NCI-H1417 treated with DMSO at 0.1 percent for 48 hours (cell line): ENCODE results near the gene DESI2.
"Not testable (repeated sequence)": the region's sequence is repeated elsewhere in the genome, so short reads cannot be mapped to it uniquely, and the experiment has no call there.

Source experiments
- DNase-seq: peaks from one replicate; lab custom pipeline; 2025; lab: John Stamatoyannopoulos, UW

The DESI2 gene

DNA sequence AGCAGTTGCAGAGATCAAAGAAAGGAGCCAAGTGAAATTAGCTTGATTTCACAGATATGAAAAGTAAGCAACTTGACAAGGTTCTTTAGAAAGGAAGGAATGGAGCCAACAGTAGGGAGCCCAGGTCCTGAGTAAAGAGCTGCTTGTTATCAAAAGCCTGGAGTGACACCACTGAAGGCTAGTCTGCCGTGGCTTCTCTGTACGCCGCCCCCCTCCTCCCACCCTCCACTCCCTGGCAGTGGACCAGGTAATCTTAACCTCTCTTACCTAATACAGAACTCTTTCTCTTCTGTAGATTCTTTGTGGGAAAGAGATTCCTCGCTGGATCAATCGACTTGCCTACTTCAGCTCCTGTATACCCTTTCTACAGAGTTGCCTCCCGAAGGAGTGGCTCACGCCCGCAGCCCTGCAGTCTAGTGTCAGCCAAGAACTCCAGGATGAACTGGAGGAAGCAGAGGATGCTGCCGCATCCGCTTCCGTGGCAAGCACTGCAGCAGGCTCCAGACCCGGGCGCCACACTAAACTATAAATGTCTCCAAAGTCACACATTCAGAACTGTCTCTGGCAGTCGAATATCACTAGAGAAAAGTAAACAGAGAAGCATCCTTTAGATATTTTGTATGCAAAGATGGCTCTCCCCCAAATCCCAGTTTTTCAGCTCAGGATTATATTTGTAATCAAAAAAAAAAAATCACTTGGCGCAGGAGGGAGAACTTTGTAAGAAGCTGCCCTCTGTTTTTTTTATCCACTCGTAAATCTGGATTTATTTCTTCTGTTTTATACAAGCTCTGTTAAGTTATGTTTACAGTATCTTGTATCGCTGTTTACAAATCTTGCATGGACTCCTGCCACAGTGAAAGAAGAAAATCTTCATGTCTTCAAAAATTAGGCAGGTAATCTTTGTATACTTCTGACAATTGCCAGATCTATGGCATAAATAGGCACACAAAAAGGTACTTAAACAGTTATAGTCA is 52.6 kb downstream of the DESI2 start:
- DNase-seq, result no peak

- no peak for DNase-seq
Observed at GRCh38 chr1:244709076-244709475, 56.1 kb downstream of the DESI2 start.

- DNase-seq, result no peak
Observed at GRCh38 chr1:244709476-244710368, 56.8 kb downstream of the DESI2 start.

- no peak for DNase-seq
Observed at GRCh38 chr1:244710474-244711062, 57.6 kb downstream of the DESI2 start.

GRCh38 chr1:244712669-244713068 is 59.7 kb downstream of the DESI2 start:
- DNase-seq, result no peak

- DNase-seq, result no peak
Observed at GRCh38 chr1:244713332-244713731, 60.4 kb downstream of the DESI2 start.

- DNase-seq, result no peak
Observed at GRCh38 chr1:244727871-244728474, 75.0 kb downstream of the DESI2 start.

- DNase-seq, result no peak
Observed at GRCh38 chr1:244730153-244730933, 77.4 kb downstream of the DESI2 start.

DNA sequence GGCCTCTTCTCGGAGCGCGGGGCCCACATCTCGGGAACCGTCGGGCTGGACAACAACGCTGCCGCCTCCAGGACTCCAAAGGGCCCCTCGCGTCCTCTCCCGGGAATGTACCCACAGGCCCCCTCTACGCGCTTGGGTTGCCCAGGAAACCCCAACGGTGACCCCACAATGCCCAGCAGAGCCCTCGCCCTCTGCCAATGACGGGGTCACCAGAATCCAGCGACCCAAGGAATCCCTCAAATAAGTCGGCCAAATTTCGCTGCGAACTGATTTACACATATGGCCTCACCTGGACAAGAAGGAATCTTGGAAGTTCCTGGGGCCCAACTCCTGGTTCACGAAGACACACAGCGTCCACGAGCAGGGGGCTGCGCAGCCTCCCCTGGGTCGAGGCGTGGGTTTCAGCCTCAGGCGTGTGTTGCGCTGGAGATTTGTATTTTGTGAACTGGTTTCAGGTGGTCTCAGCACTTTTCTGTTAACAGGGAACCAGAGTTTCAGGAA is 78.1 kb downstream of the DESI2 start:
- no peak for DNase-seq

DNA sequence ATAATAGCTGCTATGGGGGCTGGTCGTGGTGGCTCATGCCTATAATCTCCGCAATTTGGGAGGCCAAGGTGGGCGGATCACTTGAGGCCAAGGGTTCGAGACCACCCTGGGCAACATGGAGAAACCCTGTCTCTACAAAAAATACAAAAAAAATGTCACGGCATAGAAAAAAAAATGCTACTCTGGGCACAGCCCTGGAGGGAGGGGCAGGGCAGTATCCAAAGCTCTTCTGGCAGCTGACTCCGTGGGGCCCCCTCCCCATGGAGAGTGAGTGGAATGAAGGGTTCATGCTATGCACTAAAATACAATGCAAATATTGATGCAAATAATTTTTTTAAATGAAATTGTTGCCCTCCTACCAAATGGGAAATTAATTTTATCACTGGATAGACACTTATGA is 78.7 kb downstream of the DESI2 start:
- DNase-seq, result no peak

GRCh38 chr1:244732851-244733450 is 80.0 kb downstream of the DESI2 start:
- no peak for DNase-seq

DNA sequence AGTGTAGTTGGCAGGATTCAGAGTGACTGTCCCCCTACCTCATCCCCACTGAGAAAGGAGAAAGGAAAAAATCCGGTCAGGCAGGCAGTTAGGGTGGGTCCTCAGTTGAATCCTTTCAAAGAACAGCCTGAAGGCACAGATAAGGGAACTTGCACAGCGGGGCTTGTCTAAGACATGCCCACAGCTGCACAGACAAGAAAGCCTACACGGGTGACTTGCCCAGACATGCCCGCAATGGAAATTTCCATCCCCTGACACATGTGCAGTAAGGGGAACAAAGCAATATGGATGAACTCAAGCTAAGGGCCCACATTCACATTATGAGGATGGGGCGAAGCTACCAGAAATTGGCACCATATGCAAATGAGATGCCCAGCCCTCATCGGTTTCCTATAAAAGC is 82.5 kb downstream of the DESI2 start:
- no peak for DNase-seq

GRCh38 chr1:244735876-244736561 is 83.1 kb downstream of the DESI2 start:
- no peak for DNase-seq

- DNase-seq, result not testable (repeated sequence)
Observed at GRCh38 chr1:244739140-244739539, 86.2 kb downstream of the DESI2 start.

GRCh38 chr1:244740027-244740617 is 87.2 kb downstream of the DESI2 start:
- DNase-seq, result not testable (repeated sequence)

DNA sequence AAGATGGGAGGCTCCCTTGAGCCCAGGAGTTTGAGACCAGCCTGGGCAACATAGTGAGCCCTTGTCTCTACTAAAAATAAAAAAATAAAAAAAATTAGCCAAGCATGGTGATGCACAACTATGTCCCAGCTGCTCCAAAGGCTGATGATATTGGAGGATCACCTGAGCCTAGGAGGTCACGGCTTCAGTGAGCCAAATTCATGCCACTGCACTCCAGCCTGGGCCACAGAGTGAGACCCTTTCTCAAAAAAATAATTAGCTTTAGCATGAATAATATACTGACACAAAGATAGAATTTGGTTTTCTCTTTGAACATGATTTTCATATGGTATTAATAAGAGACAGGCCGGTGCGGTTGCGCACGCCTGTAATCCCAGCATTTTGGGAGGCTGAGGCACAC is 88.8 kb downstream of the DESI2 start:
- no peak for DNase-seq

DNA sequence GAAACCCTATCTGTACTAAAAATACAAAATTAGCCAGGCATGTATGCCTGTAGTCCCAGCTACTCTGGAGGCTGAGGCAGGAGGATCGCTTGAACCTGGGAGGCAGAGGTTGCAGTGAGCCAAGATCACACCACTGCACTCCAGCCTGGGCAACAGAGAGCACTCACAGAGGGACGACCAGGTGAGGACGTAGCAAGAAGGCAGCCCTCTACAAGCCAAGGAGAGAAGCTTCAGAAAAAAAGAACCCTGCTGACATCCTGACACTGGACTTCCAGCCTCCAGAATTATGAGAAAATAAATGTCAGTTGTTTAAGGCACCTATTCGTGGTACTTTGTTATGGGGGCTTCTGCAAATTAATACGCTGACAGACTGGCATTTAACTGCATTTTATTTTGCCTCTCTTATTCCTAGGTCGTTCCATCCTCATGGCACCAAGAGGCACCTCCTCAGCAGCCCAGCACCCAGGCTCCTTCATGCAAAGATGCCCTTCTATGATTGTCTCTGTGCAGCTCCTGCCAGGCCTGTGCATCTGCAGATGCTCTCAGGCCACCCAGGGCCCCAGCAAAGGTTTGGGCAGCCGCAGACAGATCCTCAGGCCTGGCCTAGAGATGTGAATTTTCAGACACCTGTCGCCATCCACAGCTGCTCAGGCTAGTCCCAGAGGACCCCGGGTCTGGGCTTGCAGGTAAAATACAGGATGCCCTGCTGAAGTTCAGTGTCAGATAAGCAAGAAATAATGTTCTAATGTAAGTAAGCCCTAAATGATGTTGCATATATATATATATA is 96.5 kb downstream of the DESI2 start:
- DNase-seq, result no peak

DNA sequence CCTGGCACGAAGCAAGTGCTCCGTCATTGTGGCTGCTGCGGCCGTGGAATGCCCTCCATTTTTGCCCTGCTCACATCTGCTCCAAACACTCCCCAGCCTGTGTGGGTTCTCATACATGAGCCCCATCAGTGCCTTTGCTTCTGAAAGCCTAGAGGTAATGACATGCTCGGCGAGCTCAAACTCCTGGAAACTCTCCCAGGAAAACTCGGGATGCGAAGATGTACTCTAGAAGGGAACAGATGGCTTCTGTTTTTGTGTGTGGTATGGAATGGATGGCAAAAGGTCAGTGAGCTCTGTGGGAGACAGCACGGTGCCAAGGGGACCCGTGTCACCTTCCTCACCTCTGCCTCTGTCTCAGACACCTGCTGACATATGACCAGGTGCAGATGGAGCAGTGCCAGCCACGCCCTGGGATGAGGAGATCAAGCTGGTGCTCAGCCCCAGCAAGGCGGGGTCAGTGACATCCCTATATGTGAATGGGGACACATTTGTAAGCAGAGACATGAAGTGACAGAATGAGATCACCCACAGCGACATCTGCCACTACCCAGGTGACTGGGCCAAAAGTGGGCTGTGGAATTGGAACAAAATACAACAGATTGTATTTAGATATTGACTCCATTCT is 98.5 kb downstream of the DESI2 start:
- DNase-seq, result no peak
